Transverse colon (tissue), 4 donors: ENCODE results near the gene PRSS27.

Source experiments
- POLR2A ChIP-seq: fragments of 450-650 bp; IDR thresholded peaks from one replicate; pipeline ENCODE4 v1.6.1; 2016; ENCODE audit warnings: antibody characterized with exemption, mild to moderate bottlenecking, moderate library complexity
- POLR2AphosphoS5 ChIP-seq, 3 donors: sonication (generic); formaldehyde crosslinking; IDR thresholded peaks; one replicate each; pipeline ENCODE4 v1.6.1; 2016; ENCODE audit warnings: antibody characterized with exemption in 3 of 3
- TF ChIP-seq, protein P1 (sequence below), 5 experiments: fragments of 200-600 bp in 3 of 5; fragments of 450-650 bp in 2 of 5; sonication (generic) in 3 of 5; IDR thresholded peaks; 1 replicate in 2 of 5; 2 replicates in 3 of 5; pipeline ENCODE4 v1.5.1; 2016 to 2017; ENCODE audit warnings: antibody characterized with exemption in 5 of 5, inconsistent platforms in 3 of 5, mild to moderate bottlenecking in 2 of 5, moderate library complexity in 1 of 5

- TF ChIP-seq, protein P1, sequence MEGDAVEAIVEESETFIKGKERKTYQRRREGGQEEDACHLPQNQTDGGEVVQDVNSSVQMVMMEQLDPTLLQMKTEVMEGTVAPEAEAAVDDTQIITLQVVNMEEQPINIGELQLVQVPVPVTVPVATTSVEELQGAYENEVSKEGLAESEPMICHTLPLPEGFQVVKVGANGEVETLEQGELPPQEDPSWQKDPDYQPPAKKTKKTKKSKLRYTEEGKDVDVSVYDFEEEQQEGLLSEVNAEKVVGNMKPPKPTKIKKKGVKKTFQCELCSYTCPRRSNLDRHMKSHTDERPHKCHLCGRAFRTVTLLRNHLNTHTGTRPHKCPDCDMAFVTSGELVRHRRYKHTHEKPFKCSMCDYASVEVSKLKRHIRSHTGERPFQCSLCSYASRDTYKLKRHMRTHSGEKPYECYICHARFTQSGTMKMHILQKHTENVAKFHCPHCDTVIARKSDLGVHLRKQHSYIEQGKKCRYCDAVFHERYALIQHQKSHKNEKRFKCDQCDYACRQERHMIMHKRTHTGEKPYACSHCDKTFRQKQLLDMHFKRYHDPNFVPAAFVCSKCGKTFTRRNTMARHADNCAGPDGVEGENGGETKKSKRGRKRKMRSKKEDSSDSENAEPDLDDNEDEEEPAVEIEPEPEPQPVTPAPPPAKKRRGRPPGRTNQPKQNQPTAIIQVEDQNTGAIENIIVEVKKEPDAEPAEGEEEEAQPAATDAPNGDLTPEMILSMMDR (IDR thresholded peaks at IDR 0.05) = no peak
- no peak for TF ChIP-seq POLR2AphosphoS5 (IDR thresholded peaks at IDR 0.05)
- TF ChIP-seq POLR2A = no peak
Measured at GRCh38 chr16:2715064-2715463, 5.0 kb downstream of the PRSS27 start.
